ENCODE results near the gene UQCC3.

Gene UQCC3

GRCh38 chr11:62705413-62705812, 33.9 kb downstream of the UQCC3 start:
- Mint-ChIP-seq H3K4me1 (ENCODE audit: low read depth) (peaks cover 56% of the 10 kb centered on the region), H3K36me3 (ENCODE audit: low read depth) (peaks cover 78% of the 10 kb centered on the region), H3K27ac (peak overlapping the region; percentile 91), H3K4me3 (peak overlapping the region; percentile 89), H3K27me3 (no peaks in the 10 kb centered on the region), H3K9me3 (no peaks in the 10 kb centered on the region)
- DNase-seq: no peak

- Mint-ChIP-seq H3K36me3 (ENCODE audit: low read depth) (peaks cover 79% of the 10 kb centered on the region), H3K4me1 (ENCODE audit: low read depth) (peaks cover 61% of the 10 kb centered on the region), H3K9me3 (no peaks in the 10 kb centered on the region), H3K4me3 (peak overlapping the region; percentile 89), H3K27me3 (no peaks in the 10 kb centered on the region), H3K27ac (peak overlapping the region; percentile 91)
- DNase-seq: peak; percentile 96
Observed at GRCh38 chr11:62705880-62706849, 34.7 kb downstream of the UQCC3 start.

- Mint-ChIP-seq H3K9me3 (no peaks in the 10 kb centered on the region), H3K27ac (peak overlapping the region; percentile 81), H3K36me3 (ENCODE audit: low read depth) (peaks cover 79% of the 10 kb centered on the region), H3K27me3 (no peaks in the 10 kb centered on the region), H3K4me1 (ENCODE audit: low read depth) (peaks cover 61% of the 10 kb centered on the region), H3K4me3 (peak overlapping the region; percentile 66)
- no peak for DNase-seq
Observed at GRCh38 chr11:62706850-62707247, 35.4 kb downstream of the UQCC3 start.

GRCh38 chr11:62707277-62707861, 35.9 kb downstream of the UQCC3 start, which contains the start of the genes BSCL2 and GNG3:
TSS of gene BSCL2 (minus strand) at chr11:62707424. CDS start at chr11:62707195, 229 bp downstream.
TSS of gene GNG3 (plus strand) at chr11:62707676. CDS start at chr11:62708296, 620 bp downstream.
- H3K4me1 Mint-ChIP-seq (ENCODE audit: low read depth): peaks cover 61% of the 10 kb centered on the region
- DNase-seq: no peak
- H3K27ac Mint-ChIP-seq: peak within 1 kb of the TSS; percentile 98
- peak within 1 kb of the TSS; percentile 82 for H3K4me3 Mint-ChIP-seq
- peaks cover 78% of the 10 kb centered on the region for H3K36me3 Mint-ChIP-seq (ENCODE audit: low read depth)
- H3K27me3 Mint-ChIP-seq: no peaks in the 10 kb centered on the region
- no peaks in the 10 kb centered on the region for H3K9me3 Mint-ChIP-seq

- Mint-ChIP-seq H3K4me1 (ENCODE audit: low read depth) (peaks cover 69% of the 10 kb centered on the region), H3K36me3 (ENCODE audit: low read depth) (peaks cover 85% of the 10 kb centered on the region), H3K27ac (peak overlapping the region; percentile 98), H3K4me3 (peak overlapping the region; percentile 82), H3K27me3 (no peaks in the 10 kb centered on the region), H3K9me3 (no peaks in the 10 kb centered on the region)
- DNase-seq: no peak
Observed at GRCh38 chr11:62708392-62708791, 36.9 kb downstream of the UQCC3 start.

- DNase-seq: peak; percentile 67
- no peaks in the 10 kb centered on the region for H3K9me3 Mint-ChIP-seq
- H3K27ac Mint-ChIP-seq: peak overlapping the region; percentile 98
- H3K4me3 Mint-ChIP-seq: peak overlapping the region; percentile 82
- peaks cover 86% of the 10 kb centered on the region for H3K36me3 Mint-ChIP-seq (ENCODE audit: low read depth)
- H3K27me3 Mint-ChIP-seq: no peaks in the 10 kb centered on the region
- H3K4me1 Mint-ChIP-seq (ENCODE audit: low read depth): peaks cover 73% of the 10 kb centered on the region
Observed at GRCh38 chr11:62708793-62709192, 37.3 kb downstream of the UQCC3 start.

- Mint-ChIP-seq H3K9me3 (no peaks in the 10 kb centered on the region), H3K4me1 (ENCODE audit: low read depth) (peaks cover 79% of the 10 kb centered on the region), H3K27ac (peak overlapping the region; percentile 98), H3K36me3 (ENCODE audit: low read depth) (peaks cover 91% of the 10 kb centered on the region), H3K4me3 (peak overlapping the region; percentile 82), H3K27me3 (no peaks in the 10 kb centered on the region)
- peak; percentile 93 for DNase-seq
Observed at GRCh38 chr11:62709247-62710000, 38.0 kb downstream of the UQCC3 start.

DNA sequence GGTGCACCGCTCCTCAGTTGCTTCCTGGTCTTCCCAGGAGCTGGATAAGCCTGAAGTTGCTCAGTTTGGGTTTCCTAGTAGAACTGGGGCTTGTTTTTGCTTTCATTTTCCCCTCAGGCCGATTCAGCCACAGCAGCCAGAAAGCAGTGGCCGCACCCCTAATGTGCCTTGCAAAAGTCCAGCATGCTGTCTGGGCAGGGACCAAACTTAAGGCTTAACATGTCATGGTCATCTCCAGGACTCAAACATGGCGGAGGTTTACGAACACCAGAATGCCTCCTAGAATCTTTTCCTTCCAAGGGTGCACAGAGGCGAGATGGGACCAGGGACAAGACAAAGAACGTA, 38.5 kb downstream of the UQCC3 start:
- Mint-ChIP-seq H3K9me3 (no peaks in the 10 kb centered on the region), H3K27ac (peak overlapping the region; percentile 98), H3K27me3 (no peaks in the 10 kb centered on the region), H3K4me1 (ENCODE audit: low read depth) (peaks cover 83% of the 10 kb centered on the region), H3K4me3 (peak overlapping the region; percentile 82), H3K36me3 (ENCODE audit: low read depth) (peaks cover 92% of the 10 kb centered on the region)
- no peak for DNase-seq

DNA sequence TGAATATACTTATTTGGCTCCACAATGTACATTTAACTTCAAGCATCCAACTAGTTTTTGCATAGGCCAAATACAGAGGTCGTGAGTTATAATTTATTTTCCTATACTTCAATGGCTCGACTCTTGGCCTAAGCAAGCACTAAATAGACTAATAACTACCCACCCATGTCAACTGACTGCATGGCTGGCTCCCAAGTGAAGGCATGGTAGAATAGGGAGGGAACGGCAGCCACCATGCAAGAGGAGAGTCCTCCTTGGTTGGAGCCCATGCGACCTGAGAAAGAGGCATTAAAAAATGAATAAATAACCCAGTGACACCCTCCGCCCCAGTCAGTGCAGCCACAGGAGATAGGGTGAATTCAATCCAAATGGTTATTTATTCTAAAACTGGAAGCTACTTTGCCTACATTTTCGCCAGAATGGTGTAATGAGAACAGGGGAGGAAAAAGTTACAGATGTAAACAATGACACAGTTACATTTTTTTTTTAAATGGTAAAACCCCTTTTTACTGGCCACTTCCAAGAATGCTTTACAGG, 40.9 kb downstream of the UQCC3 start:
- Mint-ChIP-seq H3K27me3 (no peaks in the 10 kb centered on the region), H3K9me3 (no peaks in the 10 kb centered on the region), H3K27ac (peak overlapping the region; percentile 78), H3K4me3 (no peak overlapping the region), H3K4me1 (ENCODE audit: low read depth) (peaks cover 70% of the 10 kb centered on the region), H3K36me3 (ENCODE audit: low read depth) (peaks cover 94% of the 10 kb centered on the region)
- DNase-seq: no peak

DNA sequence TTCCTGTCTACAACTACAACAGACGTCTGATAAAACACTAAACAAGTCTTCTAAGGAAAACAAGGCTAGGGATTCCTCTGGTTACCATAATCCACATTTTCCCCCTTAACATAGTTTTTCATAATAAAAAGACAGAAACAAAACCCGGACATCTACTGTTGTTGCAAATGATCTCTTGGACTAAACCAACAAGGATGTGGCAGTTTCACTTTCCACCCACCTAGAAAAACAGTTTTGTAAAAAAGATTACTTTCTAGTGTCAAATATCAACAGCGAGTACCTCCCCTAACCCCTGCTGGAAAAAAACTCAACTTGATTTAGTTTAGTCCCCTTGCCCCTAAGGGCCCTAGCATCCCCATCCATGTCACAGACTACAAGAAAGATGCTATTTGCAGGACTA, 41.4 kb downstream of the UQCC3 start:
- no peaks in the 10 kb centered on the region for H3K9me3 Mint-ChIP-seq
- peak overlapping the region; percentile 9 for H3K4me3 Mint-ChIP-seq
- H3K36me3 Mint-ChIP-seq (ENCODE audit: low read depth): peaks cover 95% of the 10 kb centered on the region
- no peak for DNase-seq
- H3K27ac Mint-ChIP-seq: peak overlapping the region; percentile 78
- peaks cover 66% of the 10 kb centered on the region for H3K4me1 Mint-ChIP-seq (ENCODE audit: low read depth)
- H3K27me3 Mint-ChIP-seq: no peaks in the 10 kb centered on the region

GRCh38 chr11:62713343-62713742, 41.9 kb downstream of the UQCC3 start:
- Mint-ChIP-seq H3K4me1 (ENCODE audit: low read depth) (peaks cover 65% of the 10 kb centered on the region), H3K4me3 (peak overlapping the region; percentile 36), H3K27me3 (no peaks in the 10 kb centered on the region), H3K9me3 (no peaks in the 10 kb centered on the region), H3K36me3 (ENCODE audit: low read depth) (peaks cover 95% of the 10 kb centered on the region), H3K27ac (peak overlapping the region; percentile 78)
- no peak for DNase-seq

DNA sequence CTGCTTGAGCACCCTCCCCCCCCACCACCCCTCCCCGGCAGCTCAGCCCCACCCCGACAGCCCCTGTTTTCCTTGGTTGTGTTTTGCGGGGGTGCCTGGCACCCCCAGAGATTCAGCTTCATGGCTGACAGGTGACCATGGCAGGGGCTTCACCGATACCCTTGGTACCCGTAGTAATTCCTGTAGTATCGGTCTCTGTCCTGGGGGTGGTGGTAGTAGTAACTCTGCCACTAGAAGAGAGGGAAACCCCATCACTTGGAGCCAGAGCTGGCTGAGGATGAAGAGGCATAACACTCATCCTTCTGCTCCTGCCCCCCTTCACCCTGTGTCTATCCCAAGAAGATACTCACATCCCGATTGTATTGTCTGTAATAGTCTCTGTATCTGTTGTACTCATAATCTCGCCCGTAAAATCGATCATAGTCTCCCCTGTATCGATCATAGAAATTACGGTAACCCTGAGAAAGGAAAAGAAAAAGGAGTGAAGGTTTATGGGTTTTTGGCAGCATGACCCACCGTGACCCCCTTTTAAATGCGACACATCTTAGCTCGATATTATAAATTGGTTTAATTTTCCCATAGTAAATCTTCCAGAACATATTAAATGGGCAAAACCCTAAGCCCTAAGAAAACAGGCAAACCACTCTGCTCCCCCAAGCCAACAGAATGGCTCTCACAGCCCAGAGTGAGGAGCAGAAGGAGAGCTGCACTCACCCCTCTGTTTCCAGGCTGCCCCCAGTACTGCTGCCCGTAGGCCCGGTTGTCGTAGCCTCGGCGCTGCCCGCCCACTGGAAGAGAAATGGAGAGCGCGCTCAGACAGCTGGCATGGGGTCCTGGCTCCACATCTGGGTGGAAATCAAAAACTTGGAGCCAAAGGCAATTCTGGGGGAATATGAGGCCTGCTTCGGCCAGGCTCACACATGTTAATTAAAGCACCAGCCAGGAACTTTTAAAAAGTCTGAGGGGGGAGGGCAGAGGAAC, 44.0 kb downstream of the UQCC3 start:
- no peak overlapping the region for H3K4me3 Mint-ChIP-seq
- DNase-seq: no peak
- no peaks in the 10 kb centered on the region for H3K9me3 Mint-ChIP-seq
- peaks cover 97% of the 10 kb centered on the region for H3K36me3 Mint-ChIP-seq (ENCODE audit: low read depth)
- H3K27me3 Mint-ChIP-seq: no peaks in the 10 kb centered on the region
- H3K27ac Mint-ChIP-seq: peak overlapping the region; percentile 81
- H3K4me1 Mint-ChIP-seq (ENCODE audit: low read depth): peaks cover 56% of the 10 kb centered on the region

DNA sequence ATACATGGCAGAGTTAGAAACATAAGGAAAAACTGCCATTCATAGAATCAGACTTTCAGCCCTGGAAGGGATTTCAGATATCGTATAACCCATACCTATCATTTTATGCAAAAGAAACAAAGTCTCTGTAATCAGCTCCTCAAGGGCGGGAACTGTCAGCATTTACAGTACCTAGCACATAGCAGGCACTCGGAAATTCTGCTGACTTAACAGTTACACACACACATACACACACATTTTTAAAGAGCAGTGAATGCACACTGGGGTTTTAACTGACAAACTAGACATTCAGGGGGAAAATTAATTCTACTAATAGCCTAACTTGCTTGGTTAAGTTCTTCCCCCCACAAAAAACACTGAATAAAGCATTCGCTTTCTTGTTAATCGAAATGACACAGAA, 44.7 kb downstream of the UQCC3 start:
- peak overlapping the region; percentile 81 for H3K27ac Mint-ChIP-seq
- H3K4me1 Mint-ChIP-seq (ENCODE audit: low read depth): peaks cover 57% of the 10 kb centered on the region

More for the DNA sequence above, 44.7 kb downstream of the UQCC3 start:
- Mint-ChIP-seq H3K36me3 (ENCODE audit: low read depth) (peaks cover 97% of the 10 kb centered on the region), H3K27me3 (no peaks in the 10 kb centered on the region), H3K9me3 (no peaks in the 10 kb centered on the region), H3K4me3 (no peak overlapping the region)
- DNase-seq: no peak

Data from activated T-cell treated with anti-CD3 and anti-CD28 coated beads, Interleukin-2, amount 50 U/mL, for 24 hours (primary cell).